MM.1S (cell line): ENCODE data around the gene NPS.

Experiments
- DNase-seq: peaks from one replicate; pipeline ENCODE4 v3.0.0-alpha.2; 2015
- H2AFZ ChIP-seq: fragments of 300-600 bp; sonication (generic); 2 replicates; pipeline ENCODE4 v1.6.0; 2016; ENCODE audit warnings: antibody characterized with exemption, low read length
- H3F3A ChIP-seq: fragments of 300-600 bp; sonication (generic); 2 replicates; pipeline ENCODE4 v1.6.1; 2016; ENCODE audit warnings: mild to moderate bottlenecking, antibody characterized with exemption, low read length, moderate library complexity, mixed read lengths; ENCODE audit not compliant: insufficient read depth
- H3K27ac ChIP-seq: fragments of 300-600 bp; sonication (generic); 2 replicates; pipeline ENCODE4 v1.5.1; 2016; ENCODE audit warnings: mild to moderate bottlenecking, low read length
- H3K27me3 ChIP-seq: fragments of 300-600 bp; sonication (generic); replicated peaks from 2 replicates; pipeline ENCODE4 v1.6.0; 2016; ENCODE audit warnings: low read length; ENCODE audit not compliant: insufficient read depth
- H3K36me3 ChIP-seq: fragments of 300-600 bp; sonication (generic); replicated peaks from 2 replicates; pipeline ENCODE4 v1.6.1; 2016; ENCODE audit warnings: mild to moderate bottlenecking, low read length, mixed read lengths; ENCODE audit not compliant: insufficient read depth
- H3K4me1 ChIP-seq: fragments of 300-600 bp; sonication (generic); 2 replicates; pipeline ENCODE4 v1.6.1; 2016; ENCODE audit warnings: low read length, mixed read lengths
- H3K4me2 ChIP-seq: fragments of 300-600 bp; sonication (generic); 2 replicates; pipeline ENCODE4 v1.6.0; 2016; ENCODE audit warnings: low read depth, low read length
- H3K4me3 ChIP-seq: fragments of 300-600 bp; sonication (generic); 2 replicates; pipeline ENCODE4 v1.5.1; 2016; ENCODE audit warnings: low read length, mixed read lengths
- H3K79me2 ChIP-seq: fragments of 300-600 bp; sonication (generic); 2 replicates; pipeline ENCODE4 v1.6.1; 2016; ENCODE audit warnings: mixed run types, low read length, mixed read lengths
- H3K9ac ChIP-seq: fragments of 300-600 bp; sonication (generic); 2 replicates; pipeline ENCODE4 v1.6.1; 2016; ENCODE audit warnings: low read length, mixed read lengths
- H3K9me2 ChIP-seq: fragments of 300-600 bp; sonication (generic); replicated peaks from 2 replicates; pipeline ENCODE4 v1.6.1; 2016; ENCODE audit warnings: mild to moderate bottlenecking, low read length, mixed read lengths; ENCODE audit not compliant: insufficient read depth
- H3K9me3 ChIP-seq: fragments of 300-600 bp; sonication (generic); replicated peaks from 2 replicates; pipeline ENCODE4 v1.6.1; 2016; ENCODE audit warnings: mild to moderate bottlenecking, low read length, mixed read lengths; ENCODE audit not compliant: insufficient read depth
- H4K20me1 ChIP-seq: fragments of 300-600 bp; sonication (generic); 2 replicates; pipeline ENCODE4 v1.6.1; 2016; ENCODE audit warnings: mild to moderate bottlenecking, low read length, moderate library complexity, mixed read lengths; ENCODE audit not compliant: insufficient read depth
- EZH2 ChIP-seq: fragments of 300-600 bp; sonication (generic); optimal IDR thresholded peaks from 2 replicates; pipeline ENCODE3; 2017; ENCODE audit warnings: low read depth, mild to moderate bottlenecking, antibody characterized with exemption, low read length, mixed read lengths
- EZH2phosphoT487 ChIP-seq: fragments of 300-600 bp; sonication (generic); IDR thresholded peaks from 2 replicates; pipeline ENCODE4 v1.6.1; 2018; ENCODE audit warnings: antibody characterized with exemption, low read length
- TF ChIP-seq, protein P1 (sequence below): fragments of 300-600 bp; sonication (generic); IDR thresholded peaks from 2 replicates; pipeline ENCODE4 v1.5.1; 2016; ENCODE audit warnings: antibody characterized with exemption, low read length, mixed read lengths

Gene NPS

GRCh38 chr10:127565583-127565982 lies 16.5 kb downstream of the NPS start:
- Histone ChIP-seq H3K27me3 (no peaks in the 10 kb centered on the region), H3K9me2 (no peaks in the 10 kb centered on the region), H2AFZ (no peak overlapping the region), H3F3A (no peaks in the 10 kb centered on the region), H3K27ac (no peak overlapping the region), H3K9ac (no peak overlapping the region), H3K36me3 (no peaks in the 10 kb centered on the region), H3K79me2 (no peaks in the 10 kb centered on the region), H4K20me1 (no peaks in the 10 kb centered on the region), H3K4me1 (no peaks in the 10 kb centered on the region), H3K9me3 (no peaks in the 10 kb centered on the region), H3K4me3 (no peak overlapping the region), H3K4me2 (no peak overlapping the region)
- no peak for TF ChIP-seq EZH2phosphoT487
- TF ChIP-seq, protein P1, sequence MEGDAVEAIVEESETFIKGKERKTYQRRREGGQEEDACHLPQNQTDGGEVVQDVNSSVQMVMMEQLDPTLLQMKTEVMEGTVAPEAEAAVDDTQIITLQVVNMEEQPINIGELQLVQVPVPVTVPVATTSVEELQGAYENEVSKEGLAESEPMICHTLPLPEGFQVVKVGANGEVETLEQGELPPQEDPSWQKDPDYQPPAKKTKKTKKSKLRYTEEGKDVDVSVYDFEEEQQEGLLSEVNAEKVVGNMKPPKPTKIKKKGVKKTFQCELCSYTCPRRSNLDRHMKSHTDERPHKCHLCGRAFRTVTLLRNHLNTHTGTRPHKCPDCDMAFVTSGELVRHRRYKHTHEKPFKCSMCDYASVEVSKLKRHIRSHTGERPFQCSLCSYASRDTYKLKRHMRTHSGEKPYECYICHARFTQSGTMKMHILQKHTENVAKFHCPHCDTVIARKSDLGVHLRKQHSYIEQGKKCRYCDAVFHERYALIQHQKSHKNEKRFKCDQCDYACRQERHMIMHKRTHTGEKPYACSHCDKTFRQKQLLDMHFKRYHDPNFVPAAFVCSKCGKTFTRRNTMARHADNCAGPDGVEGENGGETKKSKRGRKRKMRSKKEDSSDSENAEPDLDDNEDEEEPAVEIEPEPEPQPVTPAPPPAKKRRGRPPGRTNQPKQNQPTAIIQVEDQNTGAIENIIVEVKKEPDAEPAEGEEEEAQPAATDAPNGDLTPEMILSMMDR: no peak
- TF ChIP-seq EZH2: no peak
- no peak for DNase-seq

GRCh38 chr10:127569210-127569609 lies 20.1 kb downstream of the NPS start:
- H3K79me2 ChIP-seq: no peaks in the 10 kb centered on the region
- H3K36me3 ChIP-seq: no peaks in the 10 kb centered on the region
- no peak for DNase-seq
- H4K20me1 ChIP-seq: no peaks in the 10 kb centered on the region
- no peak overlapping the region for H3K4me2 ChIP-seq
- H3K9me3 ChIP-seq: no peaks in the 10 kb centered on the region
- no peaks in the 10 kb centered on the region for H3F3A ChIP-seq
- no peaks in the 10 kb centered on the region for H3K27me3 ChIP-seq
- H3K9me2 ChIP-seq: no peaks in the 10 kb centered on the region
- H3K27ac ChIP-seq: no peak overlapping the region
- no peak overlapping the region for H3K9ac ChIP-seq
- H2AFZ ChIP-seq: no peak overlapping the region
- no peaks in the 10 kb centered on the region for H3K4me1 ChIP-seq
- TF ChIP-seq EZH2: no peak
- no peak for TF ChIP-seq EZH2phosphoT487
- TF ChIP-seq, protein P1: no peak
- no peak overlapping the region for H3K4me3 ChIP-seq

- no peak for TF ChIP-seq EZH2phosphoT487
- no peak for TF ChIP-seq EZH2
- TF ChIP-seq, protein P1: no peak
- Histone ChIP-seq H3F3A (no peaks in the 10 kb centered on the region), H3K9ac (no peak overlapping the region), H3K27me3 (no peaks in the 10 kb centered on the region), H3K4me2 (no peak overlapping the region), H3K79me2 (no peaks in the 10 kb centered on the region), H3K36me3 (no peaks in the 10 kb centered on the region), H3K9me2 (no peaks in the 10 kb centered on the region), H3K4me1 (no peaks in the 10 kb centered on the region), H2AFZ (no peak overlapping the region), H4K20me1 (no peaks in the 10 kb centered on the region), H3K27ac (no peak overlapping the region), H3K9me3 (no peaks in the 10 kb centered on the region), H3K4me3 (no peak overlapping the region)
- DNase-seq: no peak
These were observed 20.9 kb downstream of the NPS start for GRCh38 chr10:127570036-127570435.
